ENCODE data around the gene ANXA6.

The ANXA6 gene

DNA sequence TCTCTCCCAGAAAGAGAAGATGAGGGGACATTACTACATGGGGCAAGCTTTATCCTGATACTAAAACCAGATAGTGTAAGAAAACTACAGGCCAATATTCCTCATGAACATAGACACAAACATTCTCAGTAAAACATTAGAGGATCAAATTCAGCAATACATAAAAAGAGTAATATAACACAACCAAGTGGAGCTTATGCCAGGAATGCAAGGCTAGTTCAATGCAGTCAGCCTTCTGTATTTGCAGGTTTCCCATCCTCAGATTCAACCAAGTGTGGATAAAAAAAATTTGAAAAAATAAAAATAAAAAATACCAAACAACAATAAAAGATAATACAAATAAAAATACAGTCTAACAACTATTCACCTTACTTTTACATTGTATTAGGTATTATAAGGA is 35.0 kb upstream of the ANXA6 start:
- H3K36me3 ChIP-seq (ENCODE audit: control insufficient read depth in 1 of 2, insufficient read depth in 2 of 2, low read length in 2 of 2) = peaks cover 0 to 13% of the 10 kb centered on the region in 2 donors
- peaks cover 0 to 2% of the 10 kb centered on the region in 2 donors for H3K9me3 ChIP-seq (ENCODE audit: control insufficient read depth in 1 of 2, low read length in 2 of 2)
- no peaks in the 10 kb centered on the region for H3K27me3 ChIP-seq (ENCODE audit: low read depth, low read length)
- H3K4me1 ChIP-seq (ENCODE audit: control insufficient read depth in 1 of 2, insufficient read depth in 2 of 2, low read length in 2 of 2) = no peaks in the 10 kb centered on the region
- no peak overlapping the region for H3K27ac ChIP-seq (ENCODE audit: low read length)
- no peak overlapping the region for H3K4me3 ChIP-seq (ENCODE audit: low read depth in 1 of 2, low read length in 2 of 2)

GRCh38 chr5:151191661-151192060 is 34.1 kb upstream of the ANXA6 start:
- Histone ChIP-seq H3K4me3 (ENCODE audit: low read depth in 1 of 2, low read length in 2 of 2) (no peak overlapping the region), H3K27me3 (ENCODE audit: low read depth, low read length) (no peaks in the 10 kb centered on the region), H3K9me3 (ENCODE audit: control insufficient read depth in 1 of 2, low read length in 2 of 2) (peaks cover 0 to 2% of the 10 kb centered on the region in 2 donors), H3K36me3 (ENCODE audit: control insufficient read depth in 1 of 2, insufficient read depth in 2 of 2, low read length in 2 of 2) (peaks cover 5 to 22% of the 10 kb centered on the region in 2 donors), H3K4me1 (ENCODE audit: control insufficient read depth in 1 of 2, insufficient read depth in 2 of 2, low read length in 2 of 2) (no peaks in the 10 kb centered on the region), H3K27ac (ENCODE audit: low read length) (no peak overlapping the region)

- Histone ChIP-seq H3K36me3 (ENCODE audit: control insufficient read depth in 1 of 2, insufficient read depth in 2 of 2, low read length in 2 of 2) (peaks cover 19 to 43% of the 10 kb centered on the region in 2 donors), H3K4me3 (ENCODE audit: low read depth in 1 of 2, low read length in 2 of 2) (no peak overlapping the region), H3K9me3 (ENCODE audit: control insufficient read depth in 1 of 2, low read length in 2 of 2) (peaks cover 0 to 2% of the 10 kb centered on the region in 2 donors), H3K4me1 (ENCODE audit: control insufficient read depth in 1 of 2, insufficient read depth in 2 of 2, low read length in 2 of 2) (no peaks in the 10 kb centered on the region), H3K27me3 (ENCODE audit: low read depth, low read length) (no peaks in the 10 kb centered on the region), H3K27ac (ENCODE audit: low read length) (no peak overlapping the region)
Measured at GRCh38 chr5:151189151-151189550, 31.6 kb upstream of the ANXA6 start.

- peaks cover 19 to 68% of the 10 kb centered on the region in 2 donors for H3K36me3 ChIP-seq (ENCODE audit: control insufficient read depth in 1 of 2, insufficient read depth in 2 of 2, low read length in 2 of 2)
Measured at GRCh38 chr5:151186538-151186937, 29.0 kb upstream of the ANXA6 start.

GRCh38 chr5:151186052-151186451 is 28.5 kb upstream of the ANXA6 start:
- Histone ChIP-seq H3K9me3 (ENCODE audit: control insufficient read depth in 1 of 2, low read length in 2 of 2) (no peaks in the 10 kb centered on the region), H3K4me3 (ENCODE audit: low read depth in 1 of 2, low read length in 2 of 2) (no peak overlapping the region), H3K27me3 (ENCODE audit: low read depth, low read length) (no peaks in the 10 kb centered on the region), H3K27ac (ENCODE audit: low read length) (no peak overlapping the region), H3K4me1 (ENCODE audit: control insufficient read depth in 1 of 2, insufficient read depth in 2 of 2, low read length in 2 of 2) (no peaks in the 10 kb centered on the region), H3K36me3 (ENCODE audit: control insufficient read depth in 1 of 2, insufficient read depth in 2 of 2, low read length in 2 of 2) (peaks cover 19 to 71% of the 10 kb centered on the region in 2 donors)

More at GRCh38 chr5:151186538-151186937, 29.0 kb upstream of the ANXA6 start:
- H3K27ac ChIP-seq (ENCODE audit: low read length) = no peak overlapping the region
- H3K4me1 ChIP-seq (ENCODE audit: control insufficient read depth in 1 of 2, insufficient read depth in 2 of 2, low read length in 2 of 2) = no peaks in the 10 kb centered on the region
- no peaks in the 10 kb centered on the region for H3K27me3 ChIP-seq (ENCODE audit: low read depth, low read length)
- no peaks in the 10 kb centered on the region for H3K9me3 ChIP-seq (ENCODE audit: control insufficient read depth in 1 of 2, low read length in 2 of 2)
- H3K4me3 ChIP-seq (ENCODE audit: low read depth in 1 of 2, low read length in 2 of 2) = no peak overlapping the region

GRCh38 chr5:151184316-151185042 is 26.9 kb upstream of the ANXA6 start:
- H3K36me3 ChIP-seq (ENCODE audit: control insufficient read depth in 1 of 2, insufficient read depth in 2 of 2, low read length in 2 of 2) = peaks cover 19 to 72% of the 10 kb centered on the region in 2 donors
- no peak overlapping the region for H3K4me3 ChIP-seq (ENCODE audit: low read depth in 1 of 2, low read length in 2 of 2)
- no peak overlapping the region for H3K27ac ChIP-seq (ENCODE audit: low read length)
- no peaks in the 10 kb centered on the region for H3K9me3 ChIP-seq (ENCODE audit: control insufficient read depth in 1 of 2, low read length in 2 of 2)
- no peaks in the 10 kb centered on the region for H3K27me3 ChIP-seq (ENCODE audit: low read depth, low read length)
- no peaks in the 10 kb centered on the region for H3K4me1 ChIP-seq (ENCODE audit: control insufficient read depth in 1 of 2, insufficient read depth in 2 of 2, low read length in 2 of 2)

GRCh38 chr5:151183456-151184245 is 26.1 kb upstream of the ANXA6 start:
- Histone ChIP-seq H3K36me3 (ENCODE audit: control insufficient read depth in 1 of 2, insufficient read depth in 2 of 2, low read length in 2 of 2) (peaks cover 22 to 73% of the 10 kb centered on the region in 2 donors), H3K4me3 (ENCODE audit: low read depth in 1 of 2, low read length in 2 of 2) (no peak overlapping the region), H3K9me3 (ENCODE audit: control insufficient read depth in 1 of 2, low read length in 2 of 2) (no peaks in the 10 kb centered on the region), H3K27ac (ENCODE audit: low read length) (no peak overlapping the region), H3K27me3 (ENCODE audit: low read depth, low read length) (no peaks in the 10 kb centered on the region), H3K4me1 (ENCODE audit: control insufficient read depth in 1 of 2, insufficient read depth in 2 of 2, low read length in 2 of 2) (no peaks in the 10 kb centered on the region)

GRCh38 chr5:151182976-151183375 is 25.4 kb upstream of the ANXA6 start:
- H3K4me3 ChIP-seq (ENCODE audit: low read depth in 1 of 2, low read length in 2 of 2) = no peak overlapping the region
- H3K9me3 ChIP-seq (ENCODE audit: control insufficient read depth in 1 of 2, low read length in 2 of 2) = no peaks in the 10 kb centered on the region
- H3K4me1 ChIP-seq (ENCODE audit: control insufficient read depth in 1 of 2, insufficient read depth in 2 of 2, low read length in 2 of 2) = no peaks in the 10 kb centered on the region
- H3K27me3 ChIP-seq (ENCODE audit: low read depth, low read length) = no peaks in the 10 kb centered on the region
- no peak overlapping the region for H3K27ac ChIP-seq (ENCODE audit: low read length)
- H3K36me3 ChIP-seq (ENCODE audit: control insufficient read depth in 1 of 2, insufficient read depth in 2 of 2, low read length in 2 of 2) = peaks cover 24 to 73% of the 10 kb centered on the region in 2 donors

GRCh38 chr5:151182524-151182900 is 24.9 kb upstream of the ANXA6 start:
- H3K9me3 ChIP-seq (ENCODE audit: control insufficient read depth in 1 of 2, low read length in 2 of 2) = no peaks in the 10 kb centered on the region
- peaks cover 24 to 69% of the 10 kb centered on the region in 2 donors for H3K36me3 ChIP-seq (ENCODE audit: control insufficient read depth in 1 of 2, insufficient read depth in 2 of 2, low read length in 2 of 2)
- H3K27me3 ChIP-seq (ENCODE audit: low read depth, low read length) = no peaks in the 10 kb centered on the region
- no peaks in the 10 kb centered on the region for H3K4me1 ChIP-seq (ENCODE audit: control insufficient read depth in 1 of 2, insufficient read depth in 2 of 2, low read length in 2 of 2)
- no peak overlapping the region for H3K27ac ChIP-seq (ENCODE audit: low read length)
- no peak overlapping the region for H3K4me3 ChIP-seq (ENCODE audit: low read depth in 1 of 2, low read length in 2 of 2)

DNA sequence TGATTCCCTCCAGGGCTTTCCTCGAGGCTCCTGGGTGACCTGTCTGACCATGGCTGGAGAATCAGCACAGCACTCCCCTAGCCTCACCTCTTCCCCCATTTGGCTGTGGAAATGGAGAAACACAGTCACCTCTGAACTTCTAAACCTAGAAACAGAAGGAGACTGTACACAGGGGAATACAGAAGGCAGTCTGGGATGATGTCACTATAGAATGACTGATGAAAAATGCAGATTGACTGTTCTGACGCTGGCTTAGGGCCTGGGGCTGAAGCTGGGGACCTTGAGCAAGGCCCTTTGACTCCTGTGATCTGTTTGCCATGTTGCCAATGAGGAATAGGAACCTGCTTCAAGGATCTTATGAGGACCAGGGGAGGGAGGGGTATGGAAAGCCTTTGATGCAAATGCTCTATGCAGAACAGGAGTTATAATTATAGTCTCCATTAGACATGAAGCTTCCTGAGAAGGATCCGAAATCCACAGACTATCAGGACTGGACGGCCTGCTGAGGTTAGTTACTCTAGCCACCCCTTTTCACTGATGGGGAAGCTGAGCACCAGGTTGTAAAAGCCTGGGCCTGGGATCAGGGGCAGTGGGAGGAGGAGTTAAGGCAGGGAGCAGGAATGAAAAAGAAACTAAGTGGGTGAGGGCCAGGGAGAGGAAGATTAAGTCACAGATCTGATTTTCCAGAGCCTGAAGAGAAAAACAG is 24.4 kb upstream of the ANXA6 start:
- Histone ChIP-seq H3K4me3 (ENCODE audit: low read depth in 1 of 2, low read length in 2 of 2) (no peak overlapping the region), H3K27ac (ENCODE audit: low read length) (no peak overlapping the region), H3K4me1 (ENCODE audit: control insufficient read depth in 1 of 2, insufficient read depth in 2 of 2, low read length in 2 of 2) (no peaks in the 10 kb centered on the region), H3K27me3 (ENCODE audit: low read depth, low read length) (no peaks in the 10 kb centered on the region), H3K9me3 (ENCODE audit: control insufficient read depth in 1 of 2, low read length in 2 of 2) (no peaks in the 10 kb centered on the region), H3K36me3 (ENCODE audit: control insufficient read depth in 1 of 2, insufficient read depth in 2 of 2, low read length in 2 of 2) (peaks cover 23 to 64% of the 10 kb centered on the region in 2 donors)

DNA sequence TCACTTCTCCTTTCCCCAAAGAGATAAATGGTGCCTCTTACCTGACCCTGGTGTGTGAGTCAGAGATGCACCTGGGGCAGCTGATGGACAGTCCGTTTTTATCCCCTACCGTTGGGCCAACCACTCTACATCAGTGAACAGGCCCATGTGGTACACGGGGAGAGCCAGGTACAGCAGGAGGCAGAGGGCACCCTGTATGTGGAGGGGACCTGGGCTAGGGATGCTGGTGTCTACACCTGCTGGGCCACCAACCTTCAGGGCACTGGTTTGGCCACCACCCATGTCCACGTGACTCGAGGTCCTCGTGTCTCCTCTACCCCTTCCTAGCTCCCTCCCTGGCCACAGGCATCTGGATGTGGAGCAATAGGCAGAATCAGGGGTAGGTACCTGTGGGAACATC is 22.7 kb upstream of the ANXA6 start:
- H3K4me3 ChIP-seq (ENCODE audit: low read depth in 1 of 2, low read length in 2 of 2) = no peak overlapping the region
- no peak overlapping the region for H3K27ac ChIP-seq (ENCODE audit: low read length)
- H3K27me3 ChIP-seq (ENCODE audit: low read depth, low read length) = no peaks in the 10 kb centered on the region
- peaks cover 11 to 52% of the 10 kb centered on the region in 2 donors for H3K36me3 ChIP-seq (ENCODE audit: control insufficient read depth in 1 of 2, insufficient read depth in 2 of 2, low read length in 2 of 2)
- H3K4me1 ChIP-seq (ENCODE audit: control insufficient read depth in 1 of 2, insufficient read depth in 2 of 2, low read length in 2 of 2) = no peaks in the 10 kb centered on the region
- no peaks in the 10 kb centered on the region for H3K9me3 ChIP-seq (ENCODE audit: control insufficient read depth in 1 of 2, low read length in 2 of 2)
